Activated gamma-delta T cell treated with anti-CD3 and anti-CD28 coated beads, Interleukin-2, amount 50 U/mL, for 16 hours (primary cell): ENCODE measurements around the gene ESF1.
"Not testable (repeated sequence)": the region's sequence is repeated elsewhere in the genome, so short reads cannot be mapped to it uniquely, and the experiment has no call there.

ENCODE experiments used
- DNase-seq: peaks from one replicate; pipeline ENCODE4 v3.0.0-alpha.2; 2020; ENCODE audit warnings: low read depth

Gene ESF1

GRCh38 chr20:13790708-13791107, 6.0 kb upstream of the ESF1 start:
- DNase-seq, result no peak

GRCh38 chr20:13788167-13788834, 3.6 kb upstream of the ESF1 start:
- no peak for DNase-seq

- DNase-seq, result no peak
These were observed 1.6 kb upstream of the ESF1 start for GRCh38 chr20:13786143-13786828.

- DNase-seq, result peak; percentile 0
These were observed 337 bp downstream of the ESF1 start for GRCh38 chr20:13784271-13784892.

GRCh38 chr20:13783528-13783927, 1.2 kb downstream of the ESF1 start:
- DNase-seq, result no peak

- no peak for DNase-seq
These were observed 5.9 kb downstream of the ESF1 start for GRCh38 chr20:13778827-13779226.

- no peak for DNase-seq
These were observed 7.5 kb downstream of the ESF1 start for GRCh38 chr20:13777171-13777601.

GRCh38 chr20:13775867-13776266, 8.9 kb downstream of the ESF1 start:
- no peak for DNase-seq

- DNase-seq, result no peak
These were observed 12.2 kb downstream of the ESF1 start for GRCh38 chr20:13772529-13772928.

- DNase-seq, result no peak
These were observed 12.8 kb downstream of the ESF1 start for GRCh38 chr20:13771853-13772453.

- DNase-seq, result no peak
These were observed 14.6 kb downstream of the ESF1 start for GRCh38 chr20:13770141-13770540.

GRCh38 chr20:13765868-13766416, 18.8 kb downstream of the ESF1 start:
- DNase-seq, result no peak

- no peak for DNase-seq
These were observed 19.4 kb downstream of the ESF1 start for GRCh38 chr20:13765299-13765698.

- DNase-seq, result not testable (repeated sequence)
These were observed 24.2 kb downstream of the ESF1 start for GRCh38 chr20:13760451-13760946.

- no peak for DNase-seq
These were observed 25.8 kb downstream of the ESF1 start for GRCh38 chr20:13758884-13759283.

- no peak for DNase-seq
These were observed 28.2 kb downstream of the ESF1 start for GRCh38 chr20:13756551-13756950.

GRCh38 chr20:13755809-13756208, 28.9 kb downstream of the ESF1 start:
- DNase-seq, result no peak

GRCh38 chr20:13753436-13754036, 31.2 kb downstream of the ESF1 start:
- no peak for DNase-seq

- no peak for DNase-seq
These were observed 34.9 kb downstream of the ESF1 start for GRCh38 chr20:13749811-13750210.

- no peak for DNase-seq
These were observed 38.9 kb downstream of the ESF1 start for GRCh38 chr20:13745784-13746183.

- DNase-seq, result no peak
These were observed 40.4 kb downstream of the ESF1 start for GRCh38 chr20:13744352-13744751.

- no peak for DNase-seq
These were observed 42.8 kb downstream of the ESF1 start for GRCh38 chr20:13741879-13742278.
